GM10847 (cell line): Measurements from ENCODE around the gene FCSK.

ENCODE experiments used
- POLR2A ChIP-seq: IDR thresholded peaks from 2 replicates; pipeline ENCODE4 v1.6.1; 2011; ENCODE audit not compliant: insufficient read length; ENCODE audit errors: extremely low read depth

Gene FCSK

DNA sequence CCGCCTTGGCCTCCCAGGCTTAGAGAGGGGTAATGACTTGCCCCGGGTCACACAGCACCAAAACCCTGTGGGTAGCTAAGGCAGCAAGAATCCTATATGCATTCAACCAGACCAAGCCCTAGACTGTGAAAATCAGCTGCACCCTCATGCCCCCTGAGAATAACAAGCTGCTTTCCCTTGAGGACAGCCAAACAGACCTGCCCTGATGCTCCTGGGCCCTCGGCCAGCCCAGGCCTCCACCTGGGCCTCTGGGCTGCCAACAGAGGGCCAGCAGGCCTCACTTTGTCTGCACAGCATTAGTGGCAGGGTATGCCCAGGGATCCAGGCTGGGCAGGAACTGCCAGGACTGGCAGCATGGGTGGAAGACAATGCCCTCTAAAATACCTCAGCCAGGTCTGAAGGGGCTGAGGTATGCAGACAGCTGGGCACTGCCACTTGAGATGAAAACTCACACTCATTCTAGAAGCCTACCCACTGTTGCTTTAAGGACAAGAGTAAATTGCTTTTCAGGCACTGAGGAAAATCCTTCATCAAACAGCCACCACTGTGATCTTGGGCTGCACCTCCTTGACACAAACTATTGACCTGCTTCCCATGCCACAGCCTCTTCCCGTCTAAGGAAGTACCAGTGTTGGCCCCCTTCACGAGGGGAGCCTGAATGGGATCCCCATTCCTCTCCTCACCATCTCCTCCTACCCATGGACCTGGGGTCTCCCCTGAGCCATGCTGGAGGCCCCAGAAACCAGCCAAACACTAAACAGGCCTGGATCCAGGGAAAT, 24.3 kb upstream of the FCSK start:
- TF ChIP-seq POLR2A: no peak

DNA sequence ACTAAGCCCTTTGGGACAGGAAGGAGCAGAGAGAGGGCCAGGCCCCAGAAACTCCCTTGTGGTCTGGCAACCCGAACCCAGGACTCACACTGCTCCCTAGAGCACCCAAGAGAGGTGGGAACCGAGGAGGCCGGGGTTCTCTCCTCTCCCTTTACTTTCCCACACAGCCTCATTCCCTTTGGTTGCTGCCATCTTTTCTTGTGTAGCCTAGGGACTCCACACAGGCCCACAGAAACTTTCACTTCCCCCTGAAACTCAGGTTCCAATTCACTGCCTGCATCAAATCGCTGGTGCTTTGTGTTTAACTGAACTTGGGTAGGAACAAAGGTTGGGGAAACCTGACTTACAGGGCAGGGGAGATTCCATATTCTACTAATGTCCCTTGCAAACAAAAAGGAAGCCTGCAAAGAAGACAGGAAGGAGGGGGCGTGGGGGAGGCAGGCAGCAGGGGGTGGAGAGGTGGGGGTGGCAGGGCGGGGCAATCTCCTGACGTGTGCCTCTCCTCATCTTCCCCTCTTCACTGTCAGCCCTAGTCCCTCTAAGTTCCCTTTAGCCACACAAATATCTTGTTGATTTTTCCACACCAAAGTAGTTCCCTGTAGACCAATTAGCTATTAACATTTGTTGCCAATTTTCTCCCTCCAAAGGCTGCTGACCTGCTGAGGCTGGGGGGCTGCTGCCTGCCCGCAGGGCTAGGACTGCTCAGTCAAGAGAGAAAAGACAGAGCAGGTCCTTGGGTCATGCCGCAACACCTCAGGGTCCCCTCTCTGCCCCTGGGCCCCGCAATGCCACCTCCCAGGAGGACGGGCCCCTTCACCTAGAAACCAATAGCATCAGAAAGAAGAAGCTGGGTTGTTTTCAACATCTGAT, 23.5 kb upstream of the FCSK start:
- no peak for TF ChIP-seq POLR2A

DNA sequence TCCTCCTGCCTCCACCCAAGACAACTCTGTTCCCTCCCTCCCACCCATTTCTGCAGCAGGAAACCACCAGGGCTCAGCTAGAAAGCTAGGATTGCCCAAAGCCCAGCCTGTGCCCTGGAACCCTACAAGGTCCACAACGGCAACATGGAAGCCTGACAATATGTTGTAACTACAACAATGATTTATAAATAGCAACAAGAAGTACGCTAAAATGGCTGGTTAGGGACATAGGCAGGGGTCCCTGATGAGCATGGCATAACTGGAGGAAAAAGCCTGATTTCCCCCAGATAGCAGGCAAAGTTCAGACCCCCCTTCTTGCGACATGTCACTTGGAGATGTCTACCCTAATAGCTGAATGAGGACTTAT, 22.1 kb upstream of the FCSK start:
- no peak for TF ChIP-seq POLR2A

DNA sequence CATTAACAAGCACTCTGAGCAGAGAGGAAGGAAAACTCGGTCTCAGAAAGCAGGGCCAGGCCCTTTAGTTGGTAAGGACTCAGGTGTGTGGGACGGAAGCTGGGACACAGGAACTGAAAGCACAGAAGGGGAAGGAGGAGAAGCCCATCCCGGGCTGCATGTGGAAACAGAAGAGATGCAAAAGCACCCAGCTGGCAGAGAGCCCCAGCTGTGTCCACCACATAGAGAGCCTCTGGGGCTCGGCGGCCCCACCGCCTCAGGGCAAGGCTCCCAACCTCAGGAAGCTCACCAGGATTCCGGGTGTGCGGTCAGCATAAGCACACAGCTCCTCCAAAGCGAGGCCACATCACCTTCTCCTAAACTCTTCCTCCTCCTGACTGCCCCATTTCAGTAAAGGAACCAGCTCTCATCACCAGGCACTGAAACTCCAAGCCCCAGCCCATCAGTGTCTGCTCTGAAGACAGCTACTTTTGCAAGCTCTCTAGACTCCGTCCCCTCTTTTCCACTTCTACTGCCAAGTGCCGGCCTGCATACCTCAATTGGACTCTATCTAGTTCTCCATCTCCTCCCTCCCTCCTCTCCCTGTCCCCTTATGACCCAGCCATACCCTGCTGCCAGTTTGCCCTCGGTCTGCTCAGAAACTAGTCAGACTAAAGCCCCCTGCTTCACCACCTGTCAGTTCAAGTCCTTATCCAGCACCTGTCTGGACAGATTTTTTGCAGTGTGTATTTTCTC, 21.5 kb upstream of the FCSK start:
- no peak for TF ChIP-seq POLR2A

DNA sequence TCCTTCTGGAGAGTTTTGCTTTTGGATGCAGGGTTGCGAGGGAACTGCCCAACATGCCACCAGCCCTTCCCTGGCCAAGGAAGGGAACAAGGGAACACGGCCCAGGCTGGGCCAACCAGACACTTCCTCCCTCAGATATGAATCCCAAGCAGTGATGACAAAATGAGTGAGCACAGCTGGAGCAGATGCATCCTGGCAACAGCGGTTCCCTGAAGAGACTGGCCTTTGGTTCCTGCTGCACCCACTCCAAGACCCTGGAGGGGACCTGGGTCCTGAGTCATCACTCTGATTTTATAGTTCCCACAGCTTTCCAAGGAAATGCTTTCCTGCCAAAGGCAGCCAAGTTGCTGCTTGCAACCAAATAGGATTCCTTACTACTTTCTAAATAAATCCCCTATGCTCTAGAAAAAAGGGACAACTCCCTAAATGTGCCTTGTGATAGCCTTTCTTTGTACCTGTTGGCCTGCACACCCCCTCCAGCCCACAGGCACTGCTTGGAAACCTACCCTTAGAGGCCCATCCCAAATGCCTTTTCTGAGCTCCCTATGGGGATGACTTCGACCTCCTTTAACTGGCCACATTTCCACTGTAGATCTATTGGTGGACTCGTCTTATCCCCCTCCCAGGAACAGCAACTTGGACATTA, 20.8 kb upstream of the FCSK start:
- TF ChIP-seq POLR2A: no peak

DNA sequence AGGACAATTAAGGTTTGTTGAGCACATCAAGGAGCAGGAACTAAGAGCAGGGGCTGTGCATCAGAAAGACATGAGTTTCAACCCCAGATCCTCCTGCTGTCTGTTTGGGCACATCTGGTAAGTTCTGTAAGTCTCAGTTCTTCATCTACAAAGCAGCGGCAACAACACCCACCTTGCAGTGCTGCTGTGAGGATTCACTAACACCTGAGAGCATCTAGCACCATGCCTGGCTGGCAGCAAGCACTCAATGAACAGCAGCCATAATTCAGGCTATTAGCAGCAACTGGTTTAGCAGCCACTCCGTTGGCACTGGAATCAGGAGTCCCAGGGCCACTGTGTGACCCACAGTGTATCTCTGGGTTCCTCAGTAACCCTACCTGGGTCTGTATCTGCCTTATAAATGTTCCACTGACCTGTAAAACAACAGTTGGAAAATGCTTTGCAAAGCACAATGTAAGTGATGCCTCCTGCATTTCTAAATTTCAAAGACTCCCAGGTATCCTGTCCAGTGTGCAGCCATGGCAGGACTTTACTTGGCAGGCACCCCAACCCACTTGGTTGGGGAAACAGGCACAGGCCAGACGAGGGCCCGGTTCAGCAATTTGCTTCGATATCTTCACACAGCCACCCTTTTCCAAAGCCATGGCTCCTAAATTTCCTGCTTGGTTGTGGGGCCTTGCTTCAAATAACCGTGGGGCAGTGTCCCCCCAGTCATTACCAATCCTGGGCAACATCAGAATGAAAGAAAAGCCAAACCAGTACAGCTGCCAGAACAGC, 19.7 kb upstream of the FCSK start:
- no peak for TF ChIP-seq POLR2A

DNA sequence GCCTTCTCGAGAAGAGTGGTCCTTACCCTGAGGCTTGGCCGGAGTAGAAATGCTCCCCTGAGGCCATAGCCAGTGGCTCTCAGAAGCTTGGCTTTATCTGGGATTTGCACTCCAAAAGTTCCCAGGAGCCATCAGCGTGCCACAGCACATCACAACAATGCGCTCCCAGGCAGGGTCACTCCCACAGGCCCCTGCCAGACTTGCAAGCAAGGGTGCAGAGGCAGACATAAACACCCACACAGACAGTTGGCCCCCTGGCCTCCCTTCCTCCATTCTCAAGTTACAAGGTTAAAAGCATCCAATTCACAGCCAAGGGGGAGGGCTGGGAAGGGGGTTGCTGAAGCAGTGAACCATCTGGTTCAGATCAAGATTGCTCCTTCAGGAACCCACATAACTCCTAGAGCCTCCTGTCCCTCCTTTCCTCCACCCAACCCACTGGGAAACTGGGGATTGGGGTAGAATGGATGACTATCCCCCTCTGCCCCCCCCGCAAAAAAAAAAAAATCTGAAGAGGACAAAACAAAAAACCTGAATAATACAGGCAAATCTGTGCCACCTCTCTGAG, 17.3 kb upstream of the FCSK start:
- no peak for TF ChIP-seq POLR2A

DNA sequence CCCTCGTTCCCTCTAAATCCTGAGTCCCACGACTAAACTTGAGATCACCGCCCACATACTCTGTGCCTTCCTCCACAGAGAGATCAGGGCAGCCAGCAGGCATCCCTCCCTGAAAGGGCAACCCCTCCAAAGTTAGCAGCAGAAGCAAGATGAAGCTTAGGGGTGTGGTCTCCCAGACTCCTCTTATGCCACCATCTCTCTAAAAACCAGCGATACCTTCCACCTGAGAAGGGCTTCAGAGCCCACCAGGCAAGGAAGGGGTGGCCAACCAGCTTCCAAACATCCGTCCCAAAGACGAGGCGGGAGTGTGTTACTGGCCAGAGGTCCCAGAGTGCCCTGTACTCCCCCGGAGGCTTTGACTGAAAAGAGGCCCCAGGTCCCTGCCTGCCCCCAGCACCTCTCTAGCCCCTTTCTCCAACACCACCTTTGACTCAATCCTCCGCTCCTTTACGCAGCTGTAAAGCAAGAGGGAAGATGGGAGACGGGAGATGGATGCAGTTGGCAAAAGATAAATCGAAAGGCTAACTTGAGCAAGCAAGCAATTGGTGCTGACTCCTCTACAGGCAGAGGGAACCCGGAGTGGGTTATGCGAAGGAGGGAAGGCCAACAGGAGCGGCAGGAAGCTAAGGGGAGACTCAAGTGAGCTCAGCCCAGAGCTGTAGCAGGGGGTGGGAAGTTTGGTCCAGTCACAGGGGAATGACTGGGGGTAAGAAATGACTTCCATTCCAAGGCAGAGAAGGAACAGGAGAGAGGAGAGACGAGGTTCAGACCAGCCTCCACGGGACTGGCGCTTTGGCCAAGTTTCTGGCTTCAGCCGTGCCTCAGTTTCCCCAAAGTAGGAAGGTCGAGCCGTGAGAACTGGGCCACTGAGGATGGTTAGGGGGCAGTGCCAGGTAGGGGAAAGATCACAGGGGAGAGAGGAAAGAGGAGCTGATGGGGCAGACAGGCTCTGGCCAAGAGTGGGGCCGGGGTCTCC, 16.5 kb upstream of the FCSK start:
- no peak for TF ChIP-seq POLR2A

DNA sequence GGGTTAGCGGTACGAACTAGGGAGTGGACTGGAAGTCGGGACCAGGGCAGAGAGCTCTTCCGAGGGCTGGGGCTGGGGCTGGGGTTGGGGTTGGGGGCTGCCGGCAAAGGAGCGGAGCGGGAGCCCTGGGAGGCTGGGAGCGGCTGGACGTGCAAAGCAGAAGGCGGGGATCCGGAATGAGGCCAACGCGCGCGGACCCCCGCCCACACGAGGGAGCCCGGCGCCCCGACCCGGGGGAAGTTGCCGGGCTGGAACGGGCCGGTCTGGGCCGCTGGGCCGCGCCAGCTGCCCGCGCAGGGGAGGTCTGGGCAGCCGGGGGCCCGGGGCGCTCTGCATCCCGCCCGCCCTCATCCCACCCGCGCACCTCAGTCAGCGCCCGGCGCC, 15.8 kb upstream of the FCSK start:
- TF ChIP-seq POLR2A: no peak

DNA sequence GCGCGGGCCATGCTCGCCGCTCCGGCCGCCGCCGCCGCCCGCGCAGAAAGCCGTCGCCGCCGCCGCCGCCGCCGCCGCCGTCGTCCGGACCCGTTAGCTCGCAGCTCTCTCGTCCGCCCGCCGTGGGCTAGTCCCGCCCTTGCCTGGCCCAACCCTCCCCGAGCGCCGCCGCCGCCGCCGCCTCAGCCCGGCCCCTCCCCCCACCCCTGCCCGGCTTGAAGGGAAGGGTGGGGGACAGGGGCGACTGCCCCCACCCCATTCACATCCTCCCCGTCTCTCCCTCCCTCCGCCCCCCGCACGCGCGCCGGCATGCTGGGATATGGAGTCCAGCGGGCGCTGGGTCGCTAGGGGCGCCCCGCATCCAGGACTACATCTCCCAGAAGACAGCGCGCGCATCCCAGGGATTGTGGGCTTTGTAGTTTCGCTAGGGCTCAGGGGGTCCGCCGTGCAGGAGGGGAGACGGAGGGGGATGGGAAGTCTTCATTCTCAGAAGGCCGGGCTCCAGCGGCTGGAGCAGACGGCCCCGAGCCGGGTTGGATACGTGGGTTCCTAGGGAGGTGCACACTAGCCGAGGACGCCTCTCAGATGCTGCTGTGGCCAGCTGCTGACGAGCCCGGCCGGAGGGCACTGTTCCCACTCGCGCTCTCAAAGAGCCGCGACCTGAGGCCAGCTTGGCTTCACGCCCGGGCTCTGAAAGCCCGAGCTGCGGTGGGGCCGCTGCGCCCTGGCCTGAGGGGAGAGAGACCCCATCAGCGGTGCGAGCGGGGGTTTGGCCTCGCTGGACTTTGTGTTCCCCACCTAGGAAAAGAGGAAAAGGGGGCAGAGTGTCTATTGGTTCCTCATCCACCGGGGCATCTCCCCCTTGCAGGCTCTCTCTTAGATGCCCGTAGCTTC, 15.2 kb upstream of the FCSK start, which contains the start of gene ST3GAL2:
Gene ST3GAL2, minus strand, starts transcription at position 132 of the 894 bp plus-strand sequence. CDS start 40,570 bp downstream, outside the sequence.
- TF ChIP-seq POLR2A: peak; percentile 25

DNA sequence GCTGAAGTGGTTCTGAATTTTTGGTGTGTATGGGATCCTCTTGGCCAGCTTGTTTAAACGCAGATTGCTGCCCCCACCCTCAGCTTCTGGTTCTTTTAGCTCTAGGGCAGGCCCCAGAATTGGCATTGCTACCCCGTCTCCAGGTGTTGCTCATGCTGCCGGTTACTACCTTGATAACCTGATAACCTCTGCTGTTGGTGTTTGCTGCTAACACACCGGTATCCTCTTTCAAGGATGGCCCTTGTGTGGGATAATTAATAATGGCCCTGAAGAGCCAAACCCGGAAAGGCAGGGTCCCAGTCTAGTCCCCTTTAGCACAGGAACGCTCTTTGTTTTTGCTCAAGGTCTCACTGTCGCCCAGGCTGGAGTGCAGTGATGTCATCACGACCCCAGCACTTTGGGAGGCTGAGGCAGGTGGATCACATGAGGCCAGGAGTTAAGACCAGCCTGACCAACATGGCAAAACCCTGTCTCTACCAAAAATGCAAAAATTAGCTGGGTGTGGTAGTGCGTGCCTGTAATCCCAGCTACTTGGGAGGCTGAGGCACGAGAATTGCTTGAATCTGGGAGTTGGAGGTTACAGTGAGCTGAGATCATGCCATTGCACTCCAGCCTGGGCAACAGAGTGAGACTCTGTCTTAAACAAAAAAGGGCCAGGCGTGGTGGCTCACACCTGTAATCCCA, 14.2 kb upstream of the FCSK start:
- TF ChIP-seq POLR2A: no peak
